A172 (cell line): ENCODE results near the gene SAT2. TPM values are rescaled to one million over a fixed set of nuclear protein-coding genes. Genes with fewer than 3 reads are reported as not detected.

ENCODE experiments used
- total RNA-seq: library from RNA; depleted of rRNA; stranded (reverse); fragments of >200 nt; shearing (Covaris generic); gene quantifications from 2 replicates; pipeline ENCODE4 v1.2.3, GENCODE V29; 2014; rRNA removed

SAT2 gene
- total RNA-seq, 1 experiment from 2014 or later, result 64.0 TPM

Other genes with a start within 250 kb of the SAT2 start
- 0.07 TPM in 1 of 2 replicates, not detected in the other for gene TNK1, start 246.7 kb downstream of the SAT2 start, total RNA-seq
- 73.2 and 74.7 TPM in 2 replicates for gene PLSCR3, start 233.3 kb downstream of the SAT2 start, total RNA-seq
- gene TMEM256, start 223.7 kb downstream of the SAT2 start, total RNA-seq, result 71.7 and 80.4 TPM in 2 replicates
- gene NLGN2, start 220.0 kb downstream of the SAT2 start, total RNA-seq, result 11.3 and 12.3 TPM in 2 replicates
- gene SPEM1, start 207.5 kb downstream of the SAT2 start, total RNA-seq, result not detected in 2 replicates
- not detected in 2 replicates for gene SPEM2, start 202.2 kb downstream of the SAT2 start, total RNA-seq
- not detected in 2 replicates for gene SPEM3, start 199.0 kb downstream of the SAT2 start, total RNA-seq
- gene TMEM102, start 192.4 kb downstream of the SAT2 start, total RNA-seq, result 2.5 and 7.4 TPM in 2 replicates
- gene FGF11, start 188.3 kb downstream of the SAT2 start, total RNA-seq, result 0.89 TPM in 1 of 2 replicates, not detected in the other
- 14.1 and 20.2 TPM in 2 replicates for gene CHRNB1, start 182.8 kb downstream of the SAT2 start, total RNA-seq
- 24.8 and 28.4 TPM in 2 replicates for gene ZBTB4, start 148.2 kb downstream of the SAT2 start, total RNA-seq
- not detected in 2 replicates for gene SLC35G6, start 146.4 kb downstream of the SAT2 start, total RNA-seq
- 17.8 and 23.4 TPM in 2 replicates for gene POLR2A, start 143.5 kb downstream of the SAT2 start, total RNA-seq
- gene TNFSF12, start 78.8 kb downstream of the SAT2 start, total RNA-seq, result 9.3 and 17.0 TPM in 2 replicates
- 3.7 and 4.1 TPM in 2 replicates for gene TNFSF13, start 69.1 kb downstream of the SAT2 start, total RNA-seq
- gene SENP3, start 65.9 kb downstream of the SAT2 start, total RNA-seq, result 162 and 170 TPM in 2 replicates
- gene CD68, start 48.2 kb downstream of the SAT2 start, total RNA-seq, result 11.5 and 15.6 TPM in 2 replicates
- 246 and 350 TPM in 2 replicates for gene MPDU1, start 44.0 kb downstream of the SAT2 start, total RNA-seq
- gene SOX15, start 37.7 kb downstream of the SAT2 start, total RNA-seq, result 2.0 and 7.2 TPM in 2 replicates
- 61.1 and 76.5 TPM in 2 replicates for gene FXR2, start 12.9 kb downstream of the SAT2 start, total RNA-seq
- gene SHBG, start 2.3 kb upstream of the SAT2 start, total RNA-seq, result 2.8 TPM in 1 of 2 replicates, not detected in the other
- gene ATP1B2, start 23.1 kb upstream of the SAT2 start, total RNA-seq, result not detected in 2 replicates
- 99.3 and 107 TPM in 2 replicates for gene TP53, start 59.7 kb upstream of the SAT2 start, total RNA-seq
- gene WRAP53, start 60.7 kb upstream of the SAT2 start, total RNA-seq, result 26.0 and 27.4 TPM in 2 replicates
- 7.6 and 11.3 TPM in 2 replicates for gene EFNB3, start 77.4 kb upstream of the SAT2 start, total RNA-seq
- 0.17 TPM in 2 replicates for gene DNAH2, start 89.9 kb upstream of the SAT2 start, total RNA-seq
- gene KDM6B, start 206.4 kb upstream of the SAT2 start, total RNA-seq, result 0.16 and 0.93 TPM in 2 replicates
- gene TMEM88, start 227.2 kb upstream of the SAT2 start, total RNA-seq, result not detected in 2 replicates
- gene NAA38, start 229.7 kb upstream of the SAT2 start, total RNA-seq, result 200 and 243 TPM in 2 replicates
- gene CYB5D1, start 230.2 kb upstream of the SAT2 start, total RNA-seq, result 15.7 and 18.4 TPM in 2 replicates